ENCODE measurements around the gene GATB.

Gene GATB

GRCh38 chr4:151676301-151676700 is 84.5 kb downstream of the GATB start:
- no peak overlapping the region for H3K4me3 ChIP-seq (ENCODE audit: low read depth, low read length)

- H3K4me3 ChIP-seq (ENCODE audit: low read depth, low read length): no peak overlapping the region
Observed at GRCh38 chr4:151675411-151675971, 85.3 kb downstream of the GATB start.

GRCh38 chr4:151674804-151675391 is 85.9 kb downstream of the GATB start:
- no peak overlapping the region for H3K4me3 ChIP-seq (ENCODE audit: low read depth, low read length)

- no peak overlapping the region for H3K4me3 ChIP-seq (ENCODE audit: low read depth, low read length)
Observed at GRCh38 chr4:151673908-151674520, 86.8 kb downstream of the GATB start.

- no peak overlapping the region for H3K4me3 ChIP-seq (ENCODE audit: low read depth, low read length)
Observed at GRCh38 chr4:151672996-151673395, 87.8 kb downstream of the GATB start.

- H3K4me3 ChIP-seq (ENCODE audit: low read depth, low read length): no peak overlapping the region
Observed at GRCh38 chr4:151671541-151672059, 89.2 kb downstream of the GATB start.

- no peak overlapping the region for H3K4me3 ChIP-seq (ENCODE audit: low read depth, low read length)
Observed at GRCh38 chr4:151670843-151671242, 90.0 kb downstream of the GATB start.

GRCh38 chr4:151669990-151670389 is 90.8 kb downstream of the GATB start:
- H3K4me3 ChIP-seq (ENCODE audit: low read depth, low read length): no peak overlapping the region

- no peak overlapping the region for H3K4me3 ChIP-seq (ENCODE audit: low read depth, low read length)
Observed at GRCh38 chr4:151668689-151669402, 92.0 kb downstream of the GATB start.

- H3K4me3 ChIP-seq (ENCODE audit: low read depth, low read length): no peak overlapping the region
Observed at GRCh38 chr4:151667666-151668065, 93.1 kb downstream of the GATB start.

- no peak overlapping the region for H3K4me3 ChIP-seq (ENCODE audit: low read depth, low read length)
Observed at GRCh38 chr4:151667048-151667447, 93.8 kb downstream of the GATB start.

- no peak overlapping the region for H3K4me3 ChIP-seq (ENCODE audit: low read depth, low read length)
Observed at GRCh38 chr4:151666501-151666900, 94.3 kb downstream of the GATB start.

GRCh38 chr4:151665785-151666127 is 95.1 kb downstream of the GATB start:
- H3K4me3 ChIP-seq (ENCODE audit: low read depth, low read length): no peak overlapping the region

- no peak overlapping the region for H3K4me3 ChIP-seq (ENCODE audit: low read depth, low read length)
Observed at GRCh38 chr4:151665022-151665784, 95.6 kb downstream of the GATB start.

- no peak overlapping the region for H3K4me3 ChIP-seq (ENCODE audit: low read depth, low read length)
Observed at GRCh38 chr4:151664289-151664688, 96.5 kb downstream of the GATB start.

GRCh38 chr4:151663109-151663508 is 97.7 kb downstream of the GATB start:
- H3K4me3 ChIP-seq (ENCODE audit: low read depth, low read length): no peak overlapping the region

- no peak overlapping the region for H3K4me3 ChIP-seq (ENCODE audit: low read depth, low read length)
Observed at GRCh38 chr4:151661873-151662272, 98.9 kb downstream of the GATB start.

GRCh38 chr4:151660676-151661075 is 100.1 kb downstream of the GATB start:
- H3K4me3 ChIP-seq (ENCODE audit: low read depth, low read length): no peak overlapping the region

- no peak overlapping the region for H3K4me3 ChIP-seq (ENCODE audit: low read depth, low read length)
Observed at GRCh38 chr4:151659601-151660364, 101.0 kb downstream of the GATB start.

GRCh38 chr4:151658959-151659600 is 101.7 kb downstream of the GATB start:
- no peak overlapping the region for H3K4me3 ChIP-seq (ENCODE audit: low read depth, low read length)

Data from iPS-11a (cell line).